Right hindlimb (tissue), 1 donor: ENCODE results near the gene KLHL41.

Experiments used
- DNase-seq: peaks from one replicate; pipeline ENCODE4 v3.0.0-alpha.2; 2018

The KLHL41 gene

GRCh38 chr2:169509298-169509885, at the start of gene KLHL41:
Gene KLHL41 (plus strand): TSS chr2:169509702. CDS start chr2:169509779, 77 bp downstream.
- DNase-seq, result peak; percentile 55

- no peak for DNase-seq
These were observed 48.4 kb upstream of the KLHL41 start for GRCh38 chr2:169461143-169461542.

- DNase-seq, result no peak
These were observed 46.4 kb upstream of the KLHL41 start for GRCh38 chr2:169462896-169463695.

- DNase-seq, result no peak
These were observed 45.0 kb upstream of the KLHL41 start for GRCh38 chr2:169464466-169464865.

- no peak for DNase-seq
These were observed 44.6 kb upstream of the KLHL41 start for GRCh38 chr2:169464882-169465281.

- DNase-seq, result no peak
These were observed 40.7 kb upstream of the KLHL41 start for GRCh38 chr2:169468841-169469240.

- no peak for DNase-seq
These were observed 39.4 kb upstream of the KLHL41 start for GRCh38 chr2:169469952-169470572.

GRCh38 chr2:169472249-169472648, 37.3 kb upstream of the KLHL41 start:
- no peak for DNase-seq

GRCh38 chr2:169476459-169476858, 33.0 kb upstream of the KLHL41 start:
- no peak for DNase-seq

GRCh38 chr2:169478339-169478738, 31.2 kb upstream of the KLHL41 start:
- DNase-seq, result peak; percentile 39

- no peak for DNase-seq
These were observed 30.7 kb upstream of the KLHL41 start for GRCh38 chr2:169478745-169479256.

- DNase-seq, result peak; percentile 92
These were observed 30.0 kb upstream of the KLHL41 start, which contains the start of gene BBS5 for GRCh38 chr2:169479257-169480078. Gene BBS5 (plus strand): TSS chr2:169479494. CDS start chr2:169479554, 60 bp downstream.

- DNase-seq, result no peak
These were observed 29.4 kb upstream of the KLHL41 start for GRCh38 chr2:169480079-169480465.

- DNase-seq, result no peak
These were observed 23.8 kb upstream of the KLHL41 start for GRCh38 chr2:169485650-169486138.

GRCh38 chr2:169486487-169486886, 23.0 kb upstream of the KLHL41 start:
- no peak for DNase-seq

GRCh38 chr2:169490834-169491233, 18.7 kb upstream of the KLHL41 start:
- DNase-seq, result no peak

- no peak for DNase-seq
These were observed 18.1 kb upstream of the KLHL41 start for GRCh38 chr2:169491378-169491777.

GRCh38 chr2:169493360-169493759, 16.1 kb upstream of the KLHL41 start:
- no peak for DNase-seq

GRCh38 chr2:169495310-169495928, 14.1 kb upstream of the KLHL41 start:
- DNase-seq, result no peak

- no peak for DNase-seq
These were observed 4.9 kb upstream of the KLHL41 start for GRCh38 chr2:169504651-169505050.

- DNase-seq, result no peak
These were observed 1.8 kb upstream of the KLHL41 start for GRCh38 chr2:169507698-169508097.

GRCh38 chr2:169509955-169510354, 453 bp downstream of the KLHL41 start:
- DNase-seq, result no peak
